ENCODE results near the gene FABP6.

FABP6 gene

GRCh38 chr5:160250826-160251225 is 21.5 kb downstream of the FABP6 start:
- TF ChIP-seq, protein P1, sequence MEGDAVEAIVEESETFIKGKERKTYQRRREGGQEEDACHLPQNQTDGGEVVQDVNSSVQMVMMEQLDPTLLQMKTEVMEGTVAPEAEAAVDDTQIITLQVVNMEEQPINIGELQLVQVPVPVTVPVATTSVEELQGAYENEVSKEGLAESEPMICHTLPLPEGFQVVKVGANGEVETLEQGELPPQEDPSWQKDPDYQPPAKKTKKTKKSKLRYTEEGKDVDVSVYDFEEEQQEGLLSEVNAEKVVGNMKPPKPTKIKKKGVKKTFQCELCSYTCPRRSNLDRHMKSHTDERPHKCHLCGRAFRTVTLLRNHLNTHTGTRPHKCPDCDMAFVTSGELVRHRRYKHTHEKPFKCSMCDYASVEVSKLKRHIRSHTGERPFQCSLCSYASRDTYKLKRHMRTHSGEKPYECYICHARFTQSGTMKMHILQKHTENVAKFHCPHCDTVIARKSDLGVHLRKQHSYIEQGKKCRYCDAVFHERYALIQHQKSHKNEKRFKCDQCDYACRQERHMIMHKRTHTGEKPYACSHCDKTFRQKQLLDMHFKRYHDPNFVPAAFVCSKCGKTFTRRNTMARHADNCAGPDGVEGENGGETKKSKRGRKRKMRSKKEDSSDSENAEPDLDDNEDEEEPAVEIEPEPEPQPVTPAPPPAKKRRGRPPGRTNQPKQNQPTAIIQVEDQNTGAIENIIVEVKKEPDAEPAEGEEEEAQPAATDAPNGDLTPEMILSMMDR (conservative IDR thresholded peaks at IDR 0.05; ENCODE audit: control insufficient read depth, insufficient read depth, low read depth, low read length): no peak
- no peak for DNase-seq (ENCODE audit: low read depth)

GRCh38 chr5:160251406-160252155 is 22.3 kb downstream of the FABP6 start:
- no peak for DNase-seq (ENCODE audit: low read depth)
- TF ChIP-seq, protein P1 (conservative IDR thresholded peaks at IDR 0.05; ENCODE audit: control insufficient read depth, insufficient read depth, low read depth, low read length): no peak
- H3K4me3 ChIP-seq (ENCODE audit: control insufficient read depth, low read depth, low read length): no peak overlapping the region

More at GRCh38 chr5:160250826-160251225, 21.5 kb downstream of the FABP6 start:
- H3K4me3 ChIP-seq (ENCODE audit: control insufficient read depth, low read depth, low read length): no peak overlapping the region

DNA sequence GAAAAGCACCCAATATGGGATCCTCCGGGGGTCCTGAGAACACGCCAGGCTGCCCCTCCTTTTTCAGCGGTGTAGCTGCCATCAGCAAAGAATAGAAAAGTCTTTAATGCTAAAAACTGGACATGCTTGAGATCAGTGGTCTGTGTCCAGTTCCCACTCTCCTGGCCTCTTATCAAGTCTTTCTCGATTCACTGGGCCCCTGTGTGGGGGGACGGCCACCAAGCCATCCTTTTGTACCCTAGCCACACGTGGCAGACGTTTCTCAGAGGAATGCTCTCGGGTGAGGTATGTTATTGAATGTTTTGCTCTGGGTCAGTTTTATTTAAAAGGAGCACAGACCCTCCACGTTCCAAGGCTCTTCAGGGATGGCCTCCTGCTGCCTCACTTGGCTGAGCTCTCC is 23.6 kb downstream of the FABP6 start:
- no peak for DNase-seq (ENCODE audit: low read depth)

GRCh38 chr5:160253441-160253840 is 24.1 kb downstream of the FABP6 start:
- no peak for DNase-seq (ENCODE audit: low read depth)
- no peak overlapping the region for H3K4me3 ChIP-seq (ENCODE audit: control insufficient read depth, low read depth, low read length)
- TF ChIP-seq, protein P1 (conservative IDR thresholded peaks at IDR 0.05; ENCODE audit: control insufficient read depth, insufficient read depth, low read depth, low read length): no peak

More for the DNA sequence above, 23.6 kb downstream of the FABP6 start:
- TF ChIP-seq, protein P1 (conservative IDR thresholded peaks at IDR 0.05; ENCODE audit: control insufficient read depth, insufficient read depth, low read depth, low read length): no peak
- H3K4me3 ChIP-seq (ENCODE audit: control insufficient read depth, low read depth, low read length): no peak overlapping the region

- H3K4me3 ChIP-seq (ENCODE audit: control insufficient read depth, low read depth, low read length): no peak overlapping the region
- TF ChIP-seq, protein P1 (conservative IDR thresholded peaks at IDR 0.05; ENCODE audit: control insufficient read depth, insufficient read depth, low read depth, low read length): no peak
- no peak for DNase-seq (ENCODE audit: low read depth)
Observed at GRCh38 chr5:160254706-160255105, 25.4 kb downstream of the FABP6 start.

DNA sequence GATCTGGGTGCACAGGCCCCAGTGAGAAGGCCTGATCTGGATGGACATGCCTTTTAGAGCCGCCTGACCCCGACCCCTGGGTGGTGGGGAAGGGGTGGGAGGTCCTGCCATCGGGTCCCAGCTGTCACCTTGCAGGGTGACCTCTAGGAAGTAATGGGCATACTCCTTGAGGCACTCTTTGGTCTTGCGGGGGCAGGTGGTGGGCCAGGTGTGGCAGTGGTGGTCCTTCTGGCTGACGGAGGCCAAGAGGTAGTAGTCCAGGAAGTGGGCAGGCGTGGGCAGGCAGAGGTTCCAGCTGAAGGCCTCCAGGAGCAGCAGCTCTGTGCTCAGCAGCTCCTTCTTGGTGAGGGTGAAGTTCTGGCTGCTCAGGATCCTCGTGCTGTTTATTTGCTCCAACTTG is 30.0 kb downstream of the FABP6 start:
- no peak for DNase-seq (ENCODE audit: low read depth)
- TF ChIP-seq, protein P1 (conservative IDR thresholded peaks at IDR 0.05; ENCODE audit: control insufficient read depth, insufficient read depth, low read depth, low read length): no peak
- H3K4me3 ChIP-seq (ENCODE audit: control insufficient read depth, low read depth, low read length): no peak overlapping the region

Measured in fibroblast of mammary gland (primary cell).